Glutamatergic neuron (in vitro differentiated cells): Measurements from ENCODE around the gene ADAM33. TPM values are rescaled to one million over a fixed set of nuclear protein-coding genes. Genes with fewer than 3 reads are reported as not detected.

ENCODE experiments used
- DNase-seq: peaks from one replicate; pipeline ENCODE4 v3.0.0; 2022
- H3K27ac Mint-ChIP-seq: one replicate; pipeline ENCODE4 v1.8.0; 2020; ENCODE audit warnings: mild to moderate bottlenecking, mixed read lengths, inconsistent platforms; ENCODE audit not compliant: unreplicated experiment
- H3K27me3 Mint-ChIP-seq: one replicate; pipeline ENCODE4 v1.8.0; 2020; ENCODE audit warnings: mild to moderate bottlenecking, moderate library complexity, mixed read lengths, inconsistent platforms; ENCODE audit not compliant: unreplicated experiment
- H3K36me3 Mint-ChIP-seq: one replicate; pipeline ENCODE4 v1.8.0; 2020; ENCODE audit warnings: mild to moderate bottlenecking, mixed read lengths, inconsistent platforms; ENCODE audit not compliant: unreplicated experiment
- H3K4me1 Mint-ChIP-seq: one replicate; pipeline ENCODE4 v1.8.0; 2020; ENCODE audit warnings: mild to moderate bottlenecking, low read depth, mixed read lengths, inconsistent platforms; ENCODE audit not compliant: unreplicated experiment
- H3K4me3 Mint-ChIP-seq: one replicate; pipeline ENCODE4 v1.8.0; 2020; ENCODE audit warnings: mild to moderate bottlenecking, mixed read lengths, inconsistent platforms; ENCODE audit not compliant: unreplicated experiment
- H3K9me3 Mint-ChIP-seq: one replicate; pipeline ENCODE4 v1.8.0; 2020; ENCODE audit warnings: mild to moderate bottlenecking, moderate library complexity, mixed read lengths, inconsistent platforms; ENCODE audit not compliant: unreplicated experiment
- CTCF ChIP-seq: fragments of 200-600 bp; sonication (generic); IDR thresholded peaks from one replicate; pipeline ENCODE4 v1.5.0; 2021; ENCODE audit not compliant: partially characterized antibody, unreplicated experiment
- total RNA-seq: library from RNA; stranded (reverse); fragmentation: NEBNext Ultra II Directional; extraction: Animal tissue kit (Norgen Biotek cat#: 25700); gene quantifications from one replicate; pipeline ENCODE4 v1.2.1, GENCODE V29; 2021; ENCODE audit not compliant: unreplicated experiment

The ADAM33 gene
- total RNA-seq, 1 donor from 2014 or later = 0.27 TPM

GRCh38 chr20:3707508-3707899, 25.7 kb upstream of the ADAM33 start:
- no peaks in the 10 kb centered on the region for H3K36me3 Mint-ChIP-seq
- H3K4me1 Mint-ChIP-seq = no peaks in the 10 kb centered on the region
- no peak for TF ChIP-seq CTCF
- peaks cover 3% of the 10 kb centered on the region for H3K9me3 Mint-ChIP-seq
- no peak overlapping the region for H3K27ac Mint-ChIP-seq
- H3K4me3 Mint-ChIP-seq = no peak overlapping the region
- H3K27me3 Mint-ChIP-seq = peaks cover 3% of the 10 kb centered on the region
- no peak for DNase-seq

GRCh38 chr20:3706774-3707507, 25.1 kb upstream of the ADAM33 start:
- peaks cover 3% of the 10 kb centered on the region for H3K27me3 Mint-ChIP-seq
- H3K36me3 Mint-ChIP-seq = no peaks in the 10 kb centered on the region
- H3K4me1 Mint-ChIP-seq = no peaks in the 10 kb centered on the region
- no peak overlapping the region for H3K27ac Mint-ChIP-seq
- no peak overlapping the region for H3K4me3 Mint-ChIP-seq
- DNase-seq = no peak
- H3K9me3 Mint-ChIP-seq = peaks cover 3% of the 10 kb centered on the region
- no peak for TF ChIP-seq CTCF

- Mint-ChIP-seq H3K27ac (no peak overlapping the region), H3K36me3 (no peaks in the 10 kb centered on the region), H3K27me3 (peaks cover 3% of the 10 kb centered on the region), H3K4me3 (no peak overlapping the region), H3K4me1 (no peaks in the 10 kb centered on the region), H3K9me3 (peaks cover 3% of the 10 kb centered on the region)
- no peak for TF ChIP-seq CTCF
- DNase-seq = no peak
These were observed 24.3 kb upstream of the ADAM33 start for GRCh38 chr20:3705970-3706739.

- Mint-ChIP-seq H3K9me3 (peaks cover 3% of the 10 kb centered on the region), H3K36me3 (no peaks in the 10 kb centered on the region), H3K4me1 (no peaks in the 10 kb centered on the region), H3K4me3 (no peak overlapping the region), H3K27ac (no peak overlapping the region), H3K27me3 (peaks cover 3% of the 10 kb centered on the region)
- no peak for TF ChIP-seq CTCF
- DNase-seq = no peak
These were observed 23.7 kb upstream of the ADAM33 start for GRCh38 chr20:3705491-3705969.

- no peaks in the 10 kb centered on the region for H3K36me3 Mint-ChIP-seq
- peaks cover 3% of the 10 kb centered on the region for H3K27me3 Mint-ChIP-seq
- no peak overlapping the region for H3K4me3 Mint-ChIP-seq
- DNase-seq = no peak
- no peak overlapping the region for H3K27ac Mint-ChIP-seq
- no peaks in the 10 kb centered on the region for H3K4me1 Mint-ChIP-seq
- no peaks in the 10 kb centered on the region for H3K9me3 Mint-ChIP-seq
- no peak for TF ChIP-seq CTCF
These were observed 22.3 kb upstream of the ADAM33 start for GRCh38 chr20:3704087-3704486.
